ENCODE data around the gene PRELP.

- TF ChIP-seq RARB (CRISPR knock-in tag; IDR thresholded peaks at IDR 0.05) (no peak), BACH2 (CRISPR knock-in tag; IDR thresholded peaks at IDR 0.05; ENCODE audit: borderline replicate concordance) (no peak), ZFP3 (CRISPR knock-in tag; IDR thresholded peaks at IDR 0.05) (no peak), ARNTL (CRISPR knock-in tag; IDR thresholded peaks at IDR 0.05; ENCODE audit: borderline replicate concordance, low read depth) (no peak)
- TF ChIP-seq, protein P1, sequence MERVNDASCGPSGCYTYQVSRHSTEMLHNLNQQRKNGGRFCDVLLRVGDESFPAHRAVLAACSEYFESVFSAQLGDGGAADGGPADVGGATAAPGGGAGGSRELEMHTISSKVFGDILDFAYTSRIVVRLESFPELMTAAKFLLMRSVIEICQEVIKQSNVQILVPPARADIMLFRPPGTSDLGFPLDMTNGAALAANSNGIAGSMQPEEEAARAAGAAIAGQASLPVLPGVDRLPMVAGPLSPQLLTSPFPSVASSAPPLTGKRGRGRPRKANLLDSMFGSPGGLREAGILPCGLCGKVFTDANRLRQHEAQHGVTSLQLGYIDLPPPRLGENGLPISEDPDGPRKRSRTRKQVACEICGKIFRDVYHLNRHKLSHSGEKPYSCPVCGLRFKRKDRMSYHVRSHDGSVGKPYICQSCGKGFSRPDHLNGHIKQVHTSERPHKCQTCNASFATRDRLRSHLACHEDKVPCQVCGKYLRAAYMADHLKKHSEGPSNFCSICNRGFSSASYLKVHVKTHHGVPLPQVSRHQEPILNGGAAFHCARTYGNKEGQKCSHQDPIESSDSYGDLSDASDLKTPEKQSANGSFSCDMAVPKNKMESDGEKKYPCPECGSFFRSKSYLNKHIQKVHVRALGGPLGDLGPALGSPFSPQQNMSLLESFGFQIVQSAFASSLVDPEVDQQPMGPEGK (CRISPR knock-in tag; IDR thresholded peaks at IDR 0.05; ENCODE audit: borderline replicate concordance): no peak
Measured at GRCh38 chr1:203523667-203524066, 48.1 kb downstream of the PRELP start.

Data from SK-N-SH treated with all-trans-retinoic acid at 6 μM for 48 hours (cell line).